ENCODE measurements around the gene GLI1.

DNA sequence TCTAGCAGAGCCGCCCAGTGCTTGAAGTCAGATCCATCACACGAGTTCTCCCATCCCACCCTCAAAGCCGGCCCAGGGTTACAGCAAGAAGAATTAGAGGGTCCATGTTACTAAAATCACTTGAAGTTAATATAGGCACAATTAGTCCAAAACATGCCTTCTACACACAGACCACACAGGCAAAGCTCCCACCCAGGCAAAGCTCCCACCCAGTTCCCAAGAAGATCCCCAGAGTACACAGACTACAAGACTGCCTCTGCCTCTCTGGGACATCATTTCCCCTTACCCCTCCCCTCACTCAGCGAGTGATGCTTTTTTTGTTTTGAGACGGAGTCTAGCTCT is 3.3 kb downstream of the GLI1 start:
- TF ChIP-seq, protein P1, sequence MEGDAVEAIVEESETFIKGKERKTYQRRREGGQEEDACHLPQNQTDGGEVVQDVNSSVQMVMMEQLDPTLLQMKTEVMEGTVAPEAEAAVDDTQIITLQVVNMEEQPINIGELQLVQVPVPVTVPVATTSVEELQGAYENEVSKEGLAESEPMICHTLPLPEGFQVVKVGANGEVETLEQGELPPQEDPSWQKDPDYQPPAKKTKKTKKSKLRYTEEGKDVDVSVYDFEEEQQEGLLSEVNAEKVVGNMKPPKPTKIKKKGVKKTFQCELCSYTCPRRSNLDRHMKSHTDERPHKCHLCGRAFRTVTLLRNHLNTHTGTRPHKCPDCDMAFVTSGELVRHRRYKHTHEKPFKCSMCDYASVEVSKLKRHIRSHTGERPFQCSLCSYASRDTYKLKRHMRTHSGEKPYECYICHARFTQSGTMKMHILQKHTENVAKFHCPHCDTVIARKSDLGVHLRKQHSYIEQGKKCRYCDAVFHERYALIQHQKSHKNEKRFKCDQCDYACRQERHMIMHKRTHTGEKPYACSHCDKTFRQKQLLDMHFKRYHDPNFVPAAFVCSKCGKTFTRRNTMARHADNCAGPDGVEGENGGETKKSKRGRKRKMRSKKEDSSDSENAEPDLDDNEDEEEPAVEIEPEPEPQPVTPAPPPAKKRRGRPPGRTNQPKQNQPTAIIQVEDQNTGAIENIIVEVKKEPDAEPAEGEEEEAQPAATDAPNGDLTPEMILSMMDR (IDR thresholded peaks at IDR 0.05; ENCODE audit: low read depth, low read length), result no peak
- TF ChIP-seq EZH2phosphoT487 (IDR thresholded peaks at IDR 0.05; ENCODE audit: low read depth), result no peak
